Activated naive CD8-positive, alpha-beta T cell treated with anti-CD3 and anti-CD28 coated beads, Interleukin-2, amount 10 ng/mL, durations not matched to agents 7 days and 5 days (primary cell): ENCODE data around the gene ACTN2. TPM values are rescaled to one million over a fixed set of nuclear protein-coding genes. Genes with fewer than 3 reads are reported as not detected.

Experiments
- ATAC-seq: fragments of 150-1000 bp; cut with Tn5 transposase; one replicate; pipeline ENCODE4 v1.10.0; 2021; ENCODE audit warnings: low read depth, moderate library complexity
- POLR2A ChIA-PET: fragments of 350-600 bp; sonication (Branson Sonifier 250); formaldehyde crosslinking; loops from one replicate; lab custom pipeline; 2021; ENCODE audit warnings: antibody characterized with exemption; lab: Charles Lee
- DNase-seq: peaks from one replicate; pipeline ENCODE4 v3.0.0; 2021
- H3K27ac Mint-ChIP-seq: one replicate; pipeline ENCODE4 v1.8.0; 2022; ENCODE audit warnings: mild to moderate bottlenecking, mixed read lengths
- H3K27me3 Mint-ChIP-seq: one replicate; pipeline ENCODE4 v1.8.0; 2022; ENCODE audit warnings: mild to moderate bottlenecking, moderate library complexity, mixed read lengths
- H3K36me3 Mint-ChIP-seq: one replicate; pipeline ENCODE4 v1.8.0; 2021; ENCODE audit warnings: mild to moderate bottlenecking, mixed read lengths
- H3K4me1 Mint-ChIP-seq: one replicate; pipeline ENCODE4 v1.8.0; 2021; ENCODE audit warnings: mixed read lengths
- H3K4me3 Mint-ChIP-seq: one replicate; pipeline ENCODE4 v1.8.0; 2022; ENCODE audit warnings: mild to moderate bottlenecking, moderate library complexity, mixed read lengths
- H3K9me3 Mint-ChIP-seq: one replicate; pipeline ENCODE4 v1.8.0; 2021; ENCODE audit warnings: mixed read lengths
- total RNA-seq, 2 experiments: library from RNA; stranded (reverse); gene quantifications; one replicate each; pipeline ENCODE4 v1.2.3, GENCODE V29; 2021

Gene ACTN2
- total RNA-seq, 2 experiments from 2014 or later = not detected

DNA sequence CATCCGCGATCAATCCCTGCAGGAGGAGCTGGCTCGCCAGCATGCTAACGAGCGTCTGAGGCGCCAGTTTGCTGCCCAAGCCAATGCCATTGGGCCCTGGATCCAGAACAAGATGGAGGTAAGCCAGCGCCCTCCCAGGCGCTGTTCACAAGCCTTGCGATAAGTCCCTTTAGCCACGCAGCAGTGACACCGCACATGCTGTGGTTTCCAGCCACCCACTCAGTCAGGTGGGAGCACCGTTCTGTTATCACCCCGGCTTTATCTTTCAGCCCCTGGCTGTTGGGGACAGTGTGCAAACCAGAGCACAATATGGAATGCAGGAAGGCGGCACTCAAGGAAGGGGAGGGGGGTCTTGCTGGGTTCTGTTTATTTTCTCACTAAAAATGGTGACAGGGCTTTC is 67.7 kb downstream of the ACTN2 start:
- POLR2A ChIA-PET = no interaction called here
- DNase-seq (no peak), ATAC-seq (no peak)
- Mint-ChIP-seq H3K9me3 (no peaks in the 10 kb centered on the region), H3K27ac (no peak overlapping the region), H3K27me3 (peaks cover 3% of the 10 kb centered on the region), H3K4me3 (no peak overlapping the region), H3K36me3 (no peaks in the 10 kb centered on the region), H3K4me1 (no peaks in the 10 kb centered on the region)

DNA sequence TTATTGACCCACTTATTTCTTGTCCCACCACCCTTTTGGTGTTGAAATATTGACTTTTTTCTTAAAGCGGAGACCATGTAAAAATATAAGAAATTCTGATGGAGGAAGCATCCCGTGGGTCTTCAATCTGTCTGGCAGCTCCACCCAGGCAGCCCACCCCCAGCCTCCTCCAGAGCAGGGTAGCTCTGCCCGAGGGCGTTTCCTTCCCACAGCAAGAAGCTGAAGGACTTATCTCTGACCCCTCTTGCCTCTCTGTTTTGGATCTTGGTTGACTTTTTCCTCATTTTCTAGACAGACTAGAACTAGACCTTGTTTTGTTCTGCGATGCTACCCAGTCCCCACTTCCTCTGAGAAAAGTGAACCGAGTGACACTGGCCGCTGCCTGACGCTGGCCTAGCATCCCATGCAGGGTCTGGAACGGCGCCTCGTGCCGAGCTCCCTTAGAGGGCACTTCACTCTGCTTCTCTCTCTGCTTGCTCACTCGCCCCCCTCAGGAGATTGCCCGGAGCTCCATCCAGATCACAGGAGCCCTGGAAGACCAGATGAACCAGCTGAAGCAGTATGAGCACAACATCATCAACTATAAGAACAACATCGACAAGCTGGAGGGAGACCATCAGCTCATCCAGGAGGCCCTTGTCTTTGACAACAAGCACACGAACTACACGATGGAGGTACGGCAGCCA is 68.4 kb downstream of the ACTN2 start:
- no peak overlapping the region for H3K27ac Mint-ChIP-seq
- H3K4me1 Mint-ChIP-seq = peaks cover 6% of the 10 kb centered on the region
- POLR2A ChIA-PET = no interaction called here
- DNase-seq (no peak), ATAC-seq (no peak)
- H3K4me3 Mint-ChIP-seq = no peak overlapping the region
- peaks cover 3% of the 10 kb centered on the region for H3K27me3 Mint-ChIP-seq
- no peaks in the 10 kb centered on the region for H3K36me3 Mint-ChIP-seq
- H3K9me3 Mint-ChIP-seq = no peaks in the 10 kb centered on the region

DNA sequence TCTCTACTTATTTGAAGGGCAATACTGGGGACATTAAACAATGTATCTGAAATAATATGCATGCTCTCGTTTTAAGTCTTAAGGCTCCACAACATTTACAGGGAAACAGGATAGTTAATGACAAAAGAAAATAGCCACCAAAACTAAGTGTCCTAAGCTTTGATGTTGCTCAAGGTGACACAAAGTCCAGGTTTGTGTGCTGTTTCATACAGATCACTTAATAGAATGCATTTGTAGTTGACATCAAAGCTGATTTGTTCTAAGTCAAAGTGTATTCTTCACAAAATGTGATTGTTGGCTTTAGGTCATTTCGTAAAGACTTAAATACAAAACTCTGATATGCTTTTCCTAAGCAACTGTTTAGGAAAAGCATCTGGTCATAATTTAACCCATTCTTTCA is 71.3 kb downstream of the ACTN2 start:
- Mint-ChIP-seq H3K9me3 (no peaks in the 10 kb centered on the region), H3K4me3 (no peak overlapping the region), H3K27ac (no peak overlapping the region), H3K36me3 (no peaks in the 10 kb centered on the region), H3K27me3 (no peaks in the 10 kb centered on the region), H3K4me1 (peaks cover 6% of the 10 kb centered on the region)
- DNase-seq (no peak), ATAC-seq (no peak)
- POLR2A ChIA-PET = no interaction called here

DNA sequence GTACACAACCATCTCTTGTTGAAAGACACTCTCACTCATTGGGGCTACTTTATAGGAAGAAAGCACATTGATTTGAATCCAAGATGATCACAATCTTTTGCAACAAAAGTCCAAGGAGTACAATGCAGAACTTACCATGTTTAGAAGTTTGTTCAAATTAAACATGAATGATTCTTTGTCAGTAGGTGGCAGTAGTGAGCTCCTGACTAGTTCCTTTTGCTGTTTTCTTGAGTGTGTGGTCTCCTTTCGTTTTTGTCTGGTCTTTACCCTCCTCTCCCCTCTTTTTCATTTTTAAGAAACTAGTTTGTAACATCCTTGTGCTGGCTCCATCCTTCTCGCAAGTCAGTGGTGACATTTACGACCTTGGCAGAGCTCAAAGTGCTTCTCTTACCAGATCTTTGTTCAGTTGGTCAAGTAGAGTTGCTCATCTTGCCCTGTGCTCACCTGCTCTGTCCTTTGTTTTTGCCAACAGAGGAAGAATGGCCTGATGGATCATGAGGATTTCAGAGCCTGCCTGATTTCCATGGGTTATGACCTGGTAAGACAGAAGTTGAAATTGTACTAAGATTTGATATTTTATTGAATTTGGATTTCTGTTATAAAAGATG is 73.1 kb downstream of the ACTN2 start:
- ATAC-seq = no peak
- no peak for DNase-seq
- no peaks in the 10 kb centered on the region for H3K9me3 Mint-ChIP-seq
- H3K4me3 Mint-ChIP-seq = peak overlapping the region; percentile 35
- H3K27ac Mint-ChIP-seq = no peak overlapping the region
- no peaks in the 10 kb centered on the region for H3K36me3 Mint-ChIP-seq
- POLR2A ChIA-PET = interaction anchor here (1.2 to 1.3 kb wide), 2 partner anchors 36 to 155 kb away, joined by 3 to 4 read pairs; partner anchors contain the start of genes HEATR1 and MTR
- peaks cover 6% of the 10 kb centered on the region for H3K4me1 Mint-ChIP-seq
- H3K27me3 Mint-ChIP-seq = no peaks in the 10 kb centered on the region

DNA sequence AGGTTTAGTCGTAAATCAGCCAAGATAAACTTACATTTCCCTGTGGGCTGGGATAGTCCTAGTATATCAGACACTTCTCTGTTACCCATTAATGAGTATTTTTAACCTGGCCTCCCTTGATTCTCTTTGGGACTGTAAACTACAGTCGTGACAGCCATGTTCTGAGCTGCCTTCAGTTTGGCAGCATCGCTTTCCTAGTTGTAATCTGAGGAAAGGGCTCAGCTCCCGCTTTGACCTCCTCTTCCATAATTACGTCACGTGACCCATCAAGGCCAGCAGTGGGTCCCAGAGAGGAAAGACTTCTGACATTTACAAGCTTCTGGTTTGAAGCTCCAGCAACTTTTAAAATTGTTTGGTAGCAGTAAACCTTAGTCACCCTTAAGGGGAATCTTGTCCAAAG is 74.2 kb downstream of the ACTN2 start:
- Mint-ChIP-seq H3K4me3 (no peak overlapping the region), H3K4me1 (peaks cover 6% of the 10 kb centered on the region), H3K9me3 (no peaks in the 10 kb centered on the region), H3K27me3 (peaks cover 4% of the 10 kb centered on the region), H3K36me3 (no peaks in the 10 kb centered on the region), H3K27ac (no peak overlapping the region)
- DNase-seq (no peak), ATAC-seq (no peak)
- POLR2A ChIA-PET = interaction anchor here (1.2 kb wide), 1 partner anchor 35 kb away, joined by 4 read pairs; the partner anchor contains the start of gene MTR

DNA sequence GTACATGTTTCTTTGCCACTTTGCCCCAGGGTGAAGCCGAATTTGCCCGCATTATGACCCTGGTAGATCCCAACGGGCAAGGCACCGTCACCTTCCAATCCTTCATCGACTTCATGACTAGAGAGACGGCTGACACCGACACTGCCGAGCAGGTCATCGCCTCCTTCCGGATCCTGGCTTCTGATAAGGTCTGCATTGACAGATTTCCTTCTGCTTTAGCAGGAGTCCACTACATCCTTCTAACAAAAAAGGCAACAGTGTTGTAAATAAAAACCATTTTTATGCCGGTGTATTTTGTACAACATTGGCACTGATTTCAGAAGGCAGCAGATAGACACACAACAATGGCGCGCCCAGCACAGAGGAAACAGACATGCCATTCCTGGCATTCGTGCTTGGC is 74.7 kb downstream of the ACTN2 start:
- no peak overlapping the region for H3K4me3 Mint-ChIP-seq
- H3K4me1 Mint-ChIP-seq = peaks cover 6% of the 10 kb centered on the region
- ATAC-seq (no peak), DNase-seq (no peak)
- H3K9me3 Mint-ChIP-seq = no peaks in the 10 kb centered on the region
- POLR2A ChIA-PET = no interaction called here
- H3K36me3 Mint-ChIP-seq = no peaks in the 10 kb centered on the region
- peaks cover 7% of the 10 kb centered on the region for H3K27me3 Mint-ChIP-seq
- H3K27ac Mint-ChIP-seq = no peak overlapping the region

DNA sequence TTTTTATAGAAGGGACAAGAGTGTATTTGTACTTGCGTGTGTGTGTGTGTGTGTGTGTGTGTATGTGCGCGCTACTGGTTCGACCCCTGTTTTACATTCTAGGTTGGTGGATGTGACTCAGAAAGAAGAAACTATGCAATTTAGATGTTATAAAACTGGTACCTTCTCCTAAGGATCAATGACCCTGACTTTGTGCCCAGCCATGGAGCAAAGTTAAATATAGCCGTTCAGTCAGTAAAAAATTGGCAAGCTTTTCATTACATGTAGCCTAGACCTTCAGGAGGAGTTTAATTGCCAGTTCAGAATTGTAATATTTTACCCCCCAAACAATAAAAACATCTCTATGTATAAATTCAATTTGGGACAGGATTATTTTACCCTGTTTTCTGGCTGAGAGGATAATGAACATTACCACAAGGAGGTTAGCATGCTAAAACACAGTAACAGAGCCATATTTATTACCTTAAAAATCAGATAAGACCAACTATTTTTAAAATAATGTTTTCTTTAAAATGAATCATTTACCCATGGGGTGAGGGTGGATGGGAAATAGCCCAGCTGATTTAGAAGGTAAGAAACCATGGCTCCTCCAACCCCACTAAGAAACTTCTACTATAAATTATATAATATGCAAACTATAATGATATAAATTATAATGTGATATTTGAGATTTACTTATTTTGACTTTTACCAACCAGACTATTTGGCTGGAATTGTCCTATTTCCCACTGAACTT is 75.3 kb downstream of the ACTN2 start:
- H3K9me3 Mint-ChIP-seq = no peaks in the 10 kb centered on the region
- H3K36me3 Mint-ChIP-seq = no peaks in the 10 kb centered on the region
- POLR2A ChIA-PET = no interaction called here
- no peak overlapping the region for H3K27ac Mint-ChIP-seq
- no peak for DNase-seq
- peaks cover 6% of the 10 kb centered on the region for H3K4me1 Mint-ChIP-seq
- H3K4me3 Mint-ChIP-seq = no peak overlapping the region
- H3K27me3 Mint-ChIP-seq = peaks cover 9% of the 10 kb centered on the region
- ATAC-seq = no peak

DNA sequence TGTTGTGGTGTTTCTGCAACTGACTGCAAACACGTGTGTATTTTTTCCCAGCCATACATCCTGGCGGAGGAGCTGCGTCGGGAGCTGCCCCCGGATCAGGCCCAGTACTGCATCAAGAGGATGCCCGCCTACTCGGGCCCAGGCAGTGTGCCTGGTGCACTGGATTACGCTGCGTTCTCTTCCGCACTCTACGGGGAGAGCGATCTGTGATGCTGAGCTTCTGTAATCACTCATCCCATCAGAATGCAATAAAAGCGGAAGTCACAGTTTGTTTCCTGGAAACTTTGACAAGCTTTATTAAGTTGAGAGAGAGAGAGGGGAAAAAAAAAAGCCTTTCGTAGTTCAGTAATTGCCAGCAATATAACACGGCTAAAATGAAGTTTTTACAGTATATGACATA is 76.1 kb downstream of the ACTN2 start:
- Mint-ChIP-seq H3K4me1 (peaks cover 6% of the 10 kb centered on the region), H3K27ac (no peak overlapping the region), H3K4me3 (no peak overlapping the region), H3K9me3 (no peaks in the 10 kb centered on the region), H3K27me3 (peaks cover 12% of the 10 kb centered on the region), H3K36me3 (no peaks in the 10 kb centered on the region)
- POLR2A ChIA-PET = no interaction called here
- DNase-seq (no peak), ATAC-seq (no peak)

DNA sequence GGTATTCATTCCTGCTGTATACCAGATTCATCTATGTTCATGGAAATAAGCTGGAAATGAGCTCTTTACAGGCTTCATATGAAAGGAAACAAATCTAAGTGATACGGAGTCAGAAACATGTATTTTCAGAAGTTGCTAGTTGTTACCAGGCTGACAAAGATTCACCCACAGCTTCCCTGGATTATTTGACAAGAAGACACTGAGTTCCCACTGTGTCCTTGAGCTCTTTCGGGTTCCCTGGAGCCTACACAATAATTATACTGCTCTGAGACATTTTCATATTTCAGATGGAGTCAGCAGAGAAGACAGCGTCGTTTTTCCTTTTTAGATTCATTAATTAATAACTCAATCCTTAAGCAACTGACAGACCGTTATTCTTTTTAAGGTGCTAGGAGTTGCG is 79.5 kb downstream of the ACTN2 start:
- DNase-seq = no peak

DNA sequence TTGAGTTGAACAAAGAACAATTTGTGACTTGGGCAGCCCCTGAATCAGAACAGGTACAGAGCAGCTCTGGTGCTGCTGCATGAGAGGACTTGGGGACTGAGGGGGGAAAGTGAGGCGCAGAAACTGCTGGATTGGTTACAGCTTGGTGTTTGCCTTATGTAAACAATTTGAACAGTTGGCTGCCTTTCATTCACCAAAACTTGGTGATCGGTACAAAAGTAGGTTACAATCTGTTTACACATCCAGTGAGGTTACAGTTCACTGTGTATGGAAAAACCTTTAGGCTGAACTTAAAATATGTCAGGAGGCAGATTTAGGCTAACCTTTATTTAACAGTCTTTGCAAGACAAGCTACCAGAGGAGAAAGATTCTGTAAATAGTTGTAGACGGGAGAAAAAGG is 80.2 kb downstream of the ACTN2 start:
- ATAC-seq (no peak), DNase-seq (no peak)
- Mint-ChIP-seq H3K27me3 (peaks cover 24% of the 10 kb centered on the region), H3K4me1 (no peaks in the 10 kb centered on the region), H3K27ac (no peak overlapping the region), H3K36me3 (no peaks in the 10 kb centered on the region), H3K4me3 (no peak overlapping the region), H3K9me3 (no peaks in the 10 kb centered on the region)
- POLR2A ChIA-PET = no interaction called here

More for the DNA sequence above, 79.5 kb downstream of the ACTN2 start:
- H3K36me3 Mint-ChIP-seq = no peaks in the 10 kb centered on the region
- H3K4me1 Mint-ChIP-seq = no peaks in the 10 kb centered on the region
- ATAC-seq = no peak
- POLR2A ChIA-PET = no interaction called here
- H3K4me3 Mint-ChIP-seq = no peak overlapping the region
- no peak overlapping the region for H3K27ac Mint-ChIP-seq
- no peaks in the 10 kb centered on the region for H3K9me3 Mint-ChIP-seq
- H3K27me3 Mint-ChIP-seq = peaks cover 24% of the 10 kb centered on the region

DNA sequence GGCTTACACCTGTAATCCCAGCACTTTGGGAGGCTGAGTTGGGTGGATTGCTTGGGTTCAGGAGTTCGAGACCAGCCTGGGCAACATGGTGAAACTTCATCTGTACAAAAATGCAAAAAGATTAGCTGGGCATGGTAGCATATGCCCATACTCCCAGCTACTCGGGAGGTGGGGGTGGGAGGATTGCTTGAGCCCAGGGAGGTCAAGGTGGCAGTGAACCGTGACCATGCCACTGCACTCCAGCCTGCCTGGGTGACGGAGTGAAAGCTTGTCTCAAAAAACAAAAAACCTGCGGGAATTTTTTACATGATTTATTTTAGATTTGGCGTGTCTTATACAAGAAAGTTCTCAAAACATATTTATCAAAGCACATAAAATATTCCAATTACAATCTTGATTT is 81.0 kb downstream of the ACTN2 start:
- POLR2A ChIA-PET = no interaction called here
- H3K27me3 Mint-ChIP-seq = peaks cover 24% of the 10 kb centered on the region
- H3K36me3 Mint-ChIP-seq = no peaks in the 10 kb centered on the region
- ATAC-seq = no peak
- no peaks in the 10 kb centered on the region for H3K9me3 Mint-ChIP-seq
- no peak overlapping the region for H3K27ac Mint-ChIP-seq
- no peaks in the 10 kb centered on the region for H3K4me1 Mint-ChIP-seq
- no peak overlapping the region for H3K4me3 Mint-ChIP-seq
- no peak for DNase-seq

DNA sequence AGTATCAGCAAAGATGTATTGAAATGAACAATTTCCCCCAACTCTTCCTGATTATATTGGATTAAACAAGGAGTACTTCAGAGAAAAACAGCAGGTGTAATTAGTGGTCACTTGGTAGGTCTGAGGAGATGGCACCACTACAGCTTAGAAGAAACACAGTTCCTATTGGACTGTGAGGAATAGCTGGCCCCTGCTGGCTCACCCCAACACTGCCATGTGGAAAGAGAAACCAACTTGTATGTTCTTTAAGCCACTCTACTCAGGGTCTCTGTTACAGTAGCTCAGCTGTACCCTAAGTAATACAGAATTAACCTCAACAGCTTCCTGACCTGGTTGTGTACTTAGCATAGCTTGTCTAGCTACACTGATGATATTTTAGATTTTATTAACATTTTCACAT is 82.3 kb downstream of the ACTN2 start:
- POLR2A ChIA-PET = no interaction called here
- no peak overlapping the region for H3K27ac Mint-ChIP-seq
- no peaks in the 10 kb centered on the region for H3K9me3 Mint-ChIP-seq
- no peaks in the 10 kb centered on the region for H3K36me3 Mint-ChIP-seq
- no peak overlapping the region for H3K4me3 Mint-ChIP-seq
- peaks cover 24% of the 10 kb centered on the region for H3K27me3 Mint-ChIP-seq
- no peaks in the 10 kb centered on the region for H3K4me1 Mint-ChIP-seq
- ATAC-seq (no peak), DNase-seq (no peak)

DNA sequence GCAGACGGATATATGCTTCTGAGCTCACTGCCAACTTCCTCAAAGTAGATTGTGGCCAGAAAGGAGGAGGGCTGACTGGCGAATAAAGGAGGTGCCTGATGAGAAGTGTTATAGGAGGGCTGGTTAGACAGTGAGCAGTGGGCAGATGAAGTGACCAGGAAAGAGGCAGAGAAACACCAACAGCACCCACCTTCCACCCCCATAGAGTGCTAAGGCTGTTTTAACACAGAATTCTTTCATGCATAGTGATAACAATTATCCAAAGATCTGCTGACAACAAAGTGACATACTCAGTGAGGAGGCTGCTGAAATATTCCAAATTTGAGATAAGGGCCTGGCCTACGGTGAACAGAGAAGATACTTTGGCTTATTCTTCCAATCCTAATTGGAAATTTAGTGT is 87.6 kb downstream of the ACTN2 start:
- Mint-ChIP-seq H3K4me1 (no peaks in the 10 kb centered on the region), H3K36me3 (no peaks in the 10 kb centered on the region), H3K9me3 (peaks cover 3% of the 10 kb centered on the region), H3K4me3 (no peak overlapping the region), H3K27me3 (peaks cover 18% of the 10 kb centered on the region), H3K27ac (no peak overlapping the region)
- POLR2A ChIA-PET = no interaction called here
- no peak for DNase-seq
- no peak for ATAC-seq

DNA sequence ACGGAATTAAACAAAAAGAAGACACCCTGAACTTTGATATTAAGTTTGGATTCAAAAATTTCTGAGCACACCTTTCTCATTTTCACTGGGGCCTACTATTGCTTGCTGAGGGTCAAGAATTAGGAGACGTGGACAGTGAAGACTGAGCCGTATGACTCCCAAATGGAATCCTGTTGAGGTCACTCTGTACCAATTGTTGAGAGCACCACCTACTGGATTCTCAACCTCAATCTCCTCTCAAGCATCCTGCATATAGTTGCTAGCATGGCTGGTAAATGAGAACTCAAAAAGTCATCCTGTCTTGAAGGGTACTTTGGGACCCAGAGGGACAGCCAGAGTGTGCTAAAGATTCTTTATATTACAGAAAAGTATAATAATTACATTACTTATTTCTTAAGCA is 88.6 kb downstream of the ACTN2 start:
- no peaks in the 10 kb centered on the region for H3K4me1 Mint-ChIP-seq
- H3K9me3 Mint-ChIP-seq = peaks cover 7% of the 10 kb centered on the region
- POLR2A ChIA-PET = no interaction called here
- H3K27ac Mint-ChIP-seq = no peak overlapping the region
- no peaks in the 10 kb centered on the region for H3K36me3 Mint-ChIP-seq
- H3K27me3 Mint-ChIP-seq = peaks cover 19% of the 10 kb centered on the region
- DNase-seq (no peak), ATAC-seq (no peak)
- H3K4me3 Mint-ChIP-seq = no peak overlapping the region
